Spleen (tissue), 11 donors: Measurements from ENCODE around the gene FRMD7. TPM values are rescaled to one million over a fixed set of nuclear protein-coding genes. Genes with fewer than 3 reads are reported as not detected.

Experiments used
- DNase-seq: peaks from one replicate; pipeline ENCODE4 v3.0.0-alpha.2; 2020
- H3K27ac ChIP-seq, 8 donors: fragments of 200-600 bp; sonication (generic) in 7 of 8; 1 replicate in 4 of 8; 2 replicates in 4 of 8; pipeline versions ENCODE4 v1.5.0 to v1.8.0; 2016 to 2021; ENCODE audit warnings: inconsistent platforms in 4 of 8, mild to moderate bottlenecking in 4 of 8, moderate library complexity in 1 of 8
- H3K27me3 ChIP-seq, 7 donors: fragments of 200-600 bp; sonication (generic) in 6 of 7; replicated peaks in 1 of 7; 1 replicate in 4 of 7; 2 replicates in 3 of 7; pipeline versions ENCODE4 v1.5.0 to v1.8.0; 2016 to 2021; ENCODE audit warnings: inconsistent platforms in 3 of 7, mild to moderate bottlenecking in 1 of 7
- H3K36me3 ChIP-seq, 6 donors: fragments of 200-600 bp; sonication (generic) in 5 of 6; 1 replicate in 4 of 6; 2 replicates in 2 of 6; pipeline versions ENCODE4 v1.5.0 to v1.8.0; 2016 to 2021; ENCODE audit warnings: inconsistent platforms in 2 of 6
- H3K4me1 ChIP-seq, 6 donors: fragments of 200-600 bp; sonication (generic) in 5 of 6; 1 replicate in 3 of 6; 2 replicates in 3 of 6; pipeline versions ENCODE4 v1.5.0 to v1.8.0; 2016 to 2021; ENCODE audit warnings: inconsistent platforms in 3 of 6
- H3K4me3 ChIP-seq, 8 donors: fragments of 200-600 bp; sonication (generic) in 7 of 8; 1 replicate in 4 of 8; 2 replicates in 4 of 8; pipeline versions ENCODE4 v1.5.0 to v1.8.0; 2016 to 2021; ENCODE audit warnings: inconsistent platforms in 4 of 8, mild to moderate bottlenecking in 4 of 8, moderate library complexity in 2 of 8
- H3K9me3 ChIP-seq, 8 donors: fragments of 200-600 bp; sonication (generic) in 7 of 8; 1 replicate in 4 of 8; 2 replicates in 4 of 8; pipeline versions ENCODE4 v1.5.0 to v1.8.0; 2016 to 2021; ENCODE audit warnings: inconsistent platforms in 4 of 8
- POLR2A ChIP-seq, 3 donors: fragments of 450-650 bp; IDR thresholded peaks; one replicate each; pipeline ENCODE4 v1.5.1; 2017; ENCODE audit warnings: antibody characterized with exemption in 3 of 3, mild to moderate bottlenecking in 1 of 3
- POLR2AphosphoS5 ChIP-seq, 3 donors: sonication (generic); formaldehyde crosslinking; IDR thresholded peaks; one replicate each; pipeline ENCODE4 v1.5.1; 2017; ENCODE audit warnings: antibody characterized with exemption in 3 of 3
- WGBS, 5 donors: extraction: QIAGEN DNeasy Blood & Tissue Kit in 3 of 5; methylation state at CpG; one replicate each; pipeline versions ENCODE4 v1.1.5 to v1.1.7; 2013 to 2018; 5-methylcytosine and 5-hydroxymethylcytosine counted together
- intact Hi-C: fragments of 100-400 bp; cut with DNase I; formaldehyde crosslinking; loops from one replicate; pipeline ENCODE4 v1.15.0; 2023; ENCODE audit warnings: low total_unique reads
- polyA plus RNA-seq, 3 donors: library from polyadenylated mRNA; stranded (reverse); fragments of 200-250 nt; gene quantifications; one replicate each; pipeline ENCODE4 v1.2.1, GENCODE V29; 2013
- total RNA-seq, 7 donors: library from RNA; depleted of rRNA in 3 of 7; stranded (reverse); fragments of >200 nt in 3 of 7; fragmentation: NEBNext Ultra II Directional in 4 of 7; extraction: Animal tissue kit (Norgen Biotek cat#: 25700) in 4 of 7; gene quantifications; one replicate each; pipeline versions ENCODE4 v1.1.0 to v1.2.1, GENCODE V29; 2016 to 2021
- TF ChIP-seq, protein P1 (sequence below), 11 experiments: fragments of 200-600 bp in 7 of 11; fragments of 450-650 bp in 4 of 11; sonication (generic) in 4 of 11; IDR thresholded peaks in 8 of 11; conservative IDR thresholded peaks in 3 of 11; 1 replicate in 7 of 11; 2 replicates in 4 of 11; pipeline versions ENCODE4 v1.4.0 to v1.8.0; 2016 to 2021; ENCODE audit warnings: antibody characterized with exemption in 11 of 11, inconsistent platforms in 4 of 11, mild to moderate bottlenecking in 1 of 11
- donor health status: healthy with polysubstance abuse.
- donor health status: DM: no; HTN: no; CAD: no; lungs with moderate emphysema.
- donor health status: DM: no; HTN: no; CAD: no.
- donor health status: Bipolar disorder and iron deficiency.
- donor health status: healthy.
- donor health status: DM: no; HTN: no; CAD: no.
- donor health status: DM: yes; HTN: yes; CAD: no.

The FRMD7 gene
- total and polyA plus RNA-seq, 10 donors: 0.46 TPM; not detected in 9

DNA sequence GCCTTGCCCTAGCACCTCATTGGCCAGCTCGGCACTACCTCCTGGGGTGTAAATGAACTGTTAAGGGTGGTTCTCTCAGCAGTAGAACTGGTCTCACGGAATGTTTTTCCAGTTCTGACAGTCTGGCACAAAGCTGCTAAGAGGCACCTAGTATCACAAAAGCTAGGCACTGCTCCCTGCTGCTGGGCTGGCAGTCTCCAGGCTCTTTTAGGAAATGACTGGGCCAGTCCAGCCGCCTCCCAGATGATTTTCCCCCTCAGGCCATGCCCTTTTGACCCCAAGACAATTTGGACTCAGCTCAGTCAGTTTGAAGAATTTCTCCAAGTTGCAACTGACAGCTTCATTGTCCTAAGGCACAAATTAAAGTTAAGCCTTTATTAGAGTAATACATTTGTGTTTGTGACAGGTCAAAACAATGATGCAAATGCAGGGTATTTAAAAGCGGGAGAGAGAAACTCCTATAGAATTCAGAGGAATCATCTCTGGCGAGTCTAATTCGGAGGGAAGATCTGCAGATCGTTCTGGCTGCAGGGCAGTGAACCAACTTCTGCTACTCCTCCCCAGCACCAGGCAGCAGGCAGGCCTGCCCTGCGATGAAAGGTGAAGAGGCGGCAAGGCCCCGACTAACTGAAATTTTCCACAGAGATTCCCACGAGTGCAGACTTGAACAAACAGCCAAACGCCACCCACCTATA lies 7.9 kb downstream of the FRMD7 start:
- intact Hi-C loops: no loop called here
- no peak for DNase-seq
- peaks cover 0 to 9% (median 0%) of the 10 kb centered on the region in 7 donors for H3K27me3 ChIP-seq
- TF ChIP-seq, protein P1, sequence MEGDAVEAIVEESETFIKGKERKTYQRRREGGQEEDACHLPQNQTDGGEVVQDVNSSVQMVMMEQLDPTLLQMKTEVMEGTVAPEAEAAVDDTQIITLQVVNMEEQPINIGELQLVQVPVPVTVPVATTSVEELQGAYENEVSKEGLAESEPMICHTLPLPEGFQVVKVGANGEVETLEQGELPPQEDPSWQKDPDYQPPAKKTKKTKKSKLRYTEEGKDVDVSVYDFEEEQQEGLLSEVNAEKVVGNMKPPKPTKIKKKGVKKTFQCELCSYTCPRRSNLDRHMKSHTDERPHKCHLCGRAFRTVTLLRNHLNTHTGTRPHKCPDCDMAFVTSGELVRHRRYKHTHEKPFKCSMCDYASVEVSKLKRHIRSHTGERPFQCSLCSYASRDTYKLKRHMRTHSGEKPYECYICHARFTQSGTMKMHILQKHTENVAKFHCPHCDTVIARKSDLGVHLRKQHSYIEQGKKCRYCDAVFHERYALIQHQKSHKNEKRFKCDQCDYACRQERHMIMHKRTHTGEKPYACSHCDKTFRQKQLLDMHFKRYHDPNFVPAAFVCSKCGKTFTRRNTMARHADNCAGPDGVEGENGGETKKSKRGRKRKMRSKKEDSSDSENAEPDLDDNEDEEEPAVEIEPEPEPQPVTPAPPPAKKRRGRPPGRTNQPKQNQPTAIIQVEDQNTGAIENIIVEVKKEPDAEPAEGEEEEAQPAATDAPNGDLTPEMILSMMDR (IDR thresholded peaks at IDR 0.05 in 8 of 11, conservative IDR thresholded peaks at IDR 0.05 in 3 of 11): no peak
- TF ChIP-seq POLR2A (IDR thresholded peaks at IDR 0.05) (no peak), POLR2AphosphoS5 (IDR thresholded peaks at IDR 0.05) (no peak)
- H3K4me3 ChIP-seq: no peak overlapping the region
- no peaks in the 10 kb centered on the region for H3K9me3 ChIP-seq
- 72 to 91% (median 80%) methylated on average over 12 of the region's 12 CpGs for WGBS, 5 donors
- H3K27ac ChIP-seq: no peak overlapping the region
- H3K36me3 ChIP-seq: no peaks in the 10 kb centered on the region
- H3K4me1 ChIP-seq: no peaks in the 10 kb centered on the region

DNA sequence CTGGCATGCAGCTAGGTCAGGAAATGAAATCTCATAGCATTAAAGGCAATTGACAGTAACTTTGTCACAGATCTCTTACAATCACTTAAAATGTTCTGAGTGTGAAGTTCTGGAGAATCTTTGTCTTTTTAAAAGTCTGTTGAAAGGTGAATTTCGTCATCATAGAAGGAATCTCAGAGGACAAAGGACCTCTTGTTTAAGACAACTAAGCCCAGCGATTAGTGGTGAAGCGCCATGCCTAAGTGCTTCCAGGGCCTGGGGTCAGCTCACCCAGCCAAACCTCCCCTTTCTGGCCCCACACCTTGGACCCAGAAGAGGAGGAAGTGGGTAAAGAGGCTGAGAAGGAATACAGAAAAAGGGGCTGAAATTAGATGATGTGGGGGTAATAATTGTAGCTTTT lies 8.5 kb downstream of the FRMD7 start:
- no peak for TF ChIP-seq POLR2AphosphoS5 (IDR thresholded peaks at IDR 0.05)
- TF ChIP-seq, protein P1 (IDR thresholded peaks at IDR 0.05 in 8 of 11, conservative IDR thresholded peaks at IDR 0.05 in 3 of 11): no peak
- no peak for TF ChIP-seq POLR2A (IDR thresholded peaks at IDR 0.05)
- H3K27me3 ChIP-seq: peaks cover 0 to 9% (median 0%) of the 10 kb centered on the region in 7 donors
- no peaks in the 10 kb centered on the region for H3K36me3 ChIP-seq
- intact Hi-C loops: no loop called here
- H3K4me1 ChIP-seq: no peaks in the 10 kb centered on the region
- no peak overlapping the region for H3K27ac ChIP-seq
- H3K9me3 ChIP-seq: no peaks in the 10 kb centered on the region
- DNase-seq: no peak
- H3K4me3 ChIP-seq: no peak overlapping the region
- 65 to 90% (median 75%) methylated on average over 3 of the region's 3 CpGs for WGBS, 5 donors

DNA sequence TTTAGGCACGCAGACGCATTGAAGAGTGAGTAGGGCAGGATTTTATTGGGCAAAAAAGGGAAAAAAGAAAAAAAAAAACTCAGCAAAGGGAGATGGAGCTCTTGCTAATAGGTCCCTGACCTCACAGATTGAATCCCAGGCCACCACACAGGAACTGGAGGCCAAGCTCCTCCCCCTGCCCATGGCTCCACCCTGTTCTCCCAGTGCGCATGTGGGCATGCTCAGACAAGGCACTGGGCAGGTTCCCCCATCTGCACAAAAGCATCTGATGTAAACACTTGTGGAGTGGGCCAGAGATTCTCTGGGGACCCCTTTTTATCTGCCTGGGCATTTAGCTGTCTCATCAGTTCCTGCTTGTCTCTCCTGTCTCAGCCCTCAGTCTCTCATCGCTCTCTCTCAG lies 9.5 kb downstream of the FRMD7 start:
- 86 to 100% (median 98%) methylated on average over 4 of the region's 4 CpGs for WGBS, 5 donors
- Histone ChIP-seq H3K36me3 (no peaks in the 10 kb centered on the region), H3K27me3 (peaks cover 0 to 9% (median 0%) of the 10 kb centered on the region in 7 donors), H3K4me1 (no peaks in the 10 kb centered on the region), H3K9me3 (no peaks in the 10 kb centered on the region), H3K27ac (no peak overlapping the region), H3K4me3 (no peak overlapping the region)
- intact Hi-C loops: no loop called here
- no peak for TF ChIP-seq POLR2AphosphoS5 (IDR thresholded peaks at IDR 0.05)
- no peak for TF ChIP-seq POLR2A (IDR thresholded peaks at IDR 0.05)
- TF ChIP-seq, protein P1 (IDR thresholded peaks at IDR 0.05 in 8 of 11, conservative IDR thresholded peaks at IDR 0.05 in 3 of 11): no peak
- no peak for DNase-seq

DNA sequence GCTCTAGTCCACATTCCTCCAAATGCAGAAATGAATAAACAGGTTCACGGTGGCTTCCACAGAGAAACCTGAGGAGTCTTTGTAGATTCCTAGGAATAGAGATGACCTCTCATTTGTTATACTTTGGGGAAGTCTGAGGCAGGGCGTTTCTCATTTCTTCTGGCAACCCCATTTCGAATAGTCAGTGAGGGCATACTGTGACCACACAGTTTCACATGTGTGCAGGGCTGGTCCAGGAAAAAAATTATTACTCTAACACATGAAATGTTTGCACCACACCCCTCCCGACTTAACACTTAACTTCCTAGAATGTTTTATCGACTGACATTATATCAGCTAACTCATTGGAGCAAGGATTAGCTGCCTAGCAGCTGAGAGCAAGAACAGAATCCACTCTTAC lies 12.0 kb downstream of the FRMD7 start:
- no peaks in the 10 kb centered on the region for H3K4me1 ChIP-seq
- no peaks in the 10 kb centered on the region for H3K9me3 ChIP-seq
- no peak overlapping the region for H3K27ac ChIP-seq
- no peaks in the 10 kb centered on the region for H3K36me3 ChIP-seq
- peaks cover 0 to 9% (median 0%) of the 10 kb centered on the region in 7 donors for H3K27me3 ChIP-seq
- intact Hi-C loops: no loop called here
- no peak overlapping the region for H3K4me3 ChIP-seq
- WGBS, 5 donors: 63 to 83% (median 79%) methylated on average over 5 of the region's 5 CpGs
- DNase-seq: no peak
- no peak for TF ChIP-seq POLR2AphosphoS5 (IDR thresholded peaks at IDR 0.05)
- TF ChIP-seq, protein P1 (IDR thresholded peaks at IDR 0.05 in 8 of 11, conservative IDR thresholded peaks at IDR 0.05 in 3 of 11): no peak
